ENCODE data around the gene TMPRSS7.

GRCh38 chr3:112074616-112075497, 40.3 kb downstream of the TMPRSS7 start:
- TF ChIP-seq CTCF (conservative IDR thresholded peaks at IDR 0.05) (no peak), ZFX (IDR thresholded peaks at IDR 0.05) (no peak)

All from C4-2B (cell line).